RWPE2 (cell line): ENCODE measurements around the gene CNTNAP4.

Source experiments
- ATAC-seq: fragments of 200-7000 bp; cut with Tn5 transposase; 3 replicates; pipeline ENCODE4 v1.9.1; 2021; ENCODE audit warnings: low read depth
- DNase-seq: peaks from one replicate; pipeline ENCODE4 v3.0.0-alpha.2; 2020; ENCODE audit warnings: low spot score
- H3K27ac ChIP-seq: fragments of 450-650 bp; 2 replicates; pipeline ENCODE4 v1.5.1; 2017; ENCODE audit warnings: mild to moderate bottlenecking; ENCODE audit not compliant: poor library complexity, severe bottlenecking
- H3K27me3 ChIP-seq: fragments of 250-450 bp; sonication (Bioruptor Pico); 2 replicates; pipeline ENCODE4 v1.5.1; 2021; ENCODE audit warnings: mild to moderate bottlenecking, moderate library complexity; ENCODE audit not compliant: insufficient read depth, poor library complexity, severe bottlenecking
- H3K36me3 ChIP-seq: fragments of 250-450 bp; sonication (Bioruptor Pico); 2 replicates; pipeline ENCODE4 v1.5.1; 2020; ENCODE audit warnings: low read depth, mild to moderate bottlenecking, moderate library complexity
- H3K4me1 ChIP-seq: fragments of 250-450 bp; sonication (Bioruptor Pico); 2 replicates; pipeline ENCODE4 v1.5.1; 2021; ENCODE audit warnings: mild to moderate bottlenecking, moderate library complexity; ENCODE audit not compliant: insufficient read depth, poor library complexity, severe bottlenecking
- H3K4me3 ChIP-seq: fragments of 250-450 bp; sonication (Bioruptor Pico); 2 replicates; pipeline ENCODE4 v1.5.1; 2021; ENCODE audit warnings: mild to moderate bottlenecking, moderate library complexity; ENCODE audit not compliant: severe bottlenecking
- H3K9me3 ChIP-seq: fragments of 250-450 bp; sonication (Bioruptor Pico); 2 replicates; pipeline ENCODE4 v1.5.1; 2021; ENCODE audit warnings: mild to moderate bottlenecking, moderate library complexity; ENCODE audit not compliant: severe bottlenecking
- TF ChIP-seq, protein P1 (sequence below): fragments of 450-650 bp; IDR thresholded peaks from one replicate; pipeline ENCODE4 v1.5.1; 2017; ENCODE audit warnings: mild to moderate bottlenecking, moderate library complexity; ENCODE audit not compliant: poor library complexity, severe bottlenecking

CNTNAP4 gene

DNA sequence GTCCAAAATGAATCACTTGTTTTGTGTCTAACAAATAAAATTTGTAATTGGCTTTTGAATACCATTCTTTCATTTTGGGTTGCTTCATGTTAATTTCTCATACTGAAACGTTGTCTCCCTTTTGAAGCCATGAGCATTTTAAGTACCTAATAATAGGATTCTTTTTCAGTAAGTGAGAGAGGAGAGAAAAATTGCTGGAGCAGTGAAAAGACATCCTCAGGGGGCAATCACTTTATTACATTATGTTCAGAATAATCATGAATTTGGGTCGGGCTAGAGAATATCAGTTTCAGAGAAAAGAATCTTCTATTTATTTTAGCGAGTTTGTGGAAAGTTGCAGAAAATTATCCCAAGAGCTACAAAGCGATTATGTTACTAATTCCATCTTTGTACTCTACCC is 96.8 kb downstream of the CNTNAP4 start:
- no peak for DNase-seq
- ATAC-seq, result no peak
- H3K4me1 ChIP-seq, result no peaks in the 10 kb centered on the region
- peaks cover 6% of the 10 kb centered on the region for H3K27me3 ChIP-seq
- no peaks in the 10 kb centered on the region for H3K9me3 ChIP-seq
- TF ChIP-seq, protein P1, sequence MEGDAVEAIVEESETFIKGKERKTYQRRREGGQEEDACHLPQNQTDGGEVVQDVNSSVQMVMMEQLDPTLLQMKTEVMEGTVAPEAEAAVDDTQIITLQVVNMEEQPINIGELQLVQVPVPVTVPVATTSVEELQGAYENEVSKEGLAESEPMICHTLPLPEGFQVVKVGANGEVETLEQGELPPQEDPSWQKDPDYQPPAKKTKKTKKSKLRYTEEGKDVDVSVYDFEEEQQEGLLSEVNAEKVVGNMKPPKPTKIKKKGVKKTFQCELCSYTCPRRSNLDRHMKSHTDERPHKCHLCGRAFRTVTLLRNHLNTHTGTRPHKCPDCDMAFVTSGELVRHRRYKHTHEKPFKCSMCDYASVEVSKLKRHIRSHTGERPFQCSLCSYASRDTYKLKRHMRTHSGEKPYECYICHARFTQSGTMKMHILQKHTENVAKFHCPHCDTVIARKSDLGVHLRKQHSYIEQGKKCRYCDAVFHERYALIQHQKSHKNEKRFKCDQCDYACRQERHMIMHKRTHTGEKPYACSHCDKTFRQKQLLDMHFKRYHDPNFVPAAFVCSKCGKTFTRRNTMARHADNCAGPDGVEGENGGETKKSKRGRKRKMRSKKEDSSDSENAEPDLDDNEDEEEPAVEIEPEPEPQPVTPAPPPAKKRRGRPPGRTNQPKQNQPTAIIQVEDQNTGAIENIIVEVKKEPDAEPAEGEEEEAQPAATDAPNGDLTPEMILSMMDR, result no peak
- no peak overlapping the region for H3K27ac ChIP-seq
- no peaks in the 10 kb centered on the region for H3K36me3 ChIP-seq
- H3K4me3 ChIP-seq, result no peak overlapping the region

DNA sequence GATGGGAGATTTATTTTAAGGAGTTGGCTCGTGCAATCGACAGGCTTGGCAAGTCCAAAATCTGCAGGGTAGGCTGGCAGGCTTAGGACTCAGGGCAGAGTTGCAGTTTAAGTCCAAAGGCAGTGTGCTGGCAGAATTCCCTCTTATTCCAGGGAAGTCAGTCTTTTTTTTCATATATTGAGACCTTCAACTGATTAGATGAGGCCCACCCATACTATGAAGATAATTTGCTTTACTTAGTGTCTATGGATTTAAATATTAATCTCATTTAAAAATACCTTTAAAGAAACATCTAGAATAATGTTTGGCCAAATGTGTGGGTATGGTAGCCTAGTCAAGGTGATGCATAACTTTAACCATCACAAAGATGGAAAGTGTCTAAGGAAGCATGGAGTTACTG is 99.8 kb downstream of the CNTNAP4 start:
- ATAC-seq, result no peak
- Histone ChIP-seq H3K36me3 (no peaks in the 10 kb centered on the region), H3K9me3 (no peaks in the 10 kb centered on the region), H3K4me1 (no peaks in the 10 kb centered on the region), H3K27me3 (peaks cover 6% of the 10 kb centered on the region), H3K27ac (no peak overlapping the region), H3K4me3 (no peak overlapping the region)
- TF ChIP-seq, protein P1, result no peak
- no peak for DNase-seq

DNA sequence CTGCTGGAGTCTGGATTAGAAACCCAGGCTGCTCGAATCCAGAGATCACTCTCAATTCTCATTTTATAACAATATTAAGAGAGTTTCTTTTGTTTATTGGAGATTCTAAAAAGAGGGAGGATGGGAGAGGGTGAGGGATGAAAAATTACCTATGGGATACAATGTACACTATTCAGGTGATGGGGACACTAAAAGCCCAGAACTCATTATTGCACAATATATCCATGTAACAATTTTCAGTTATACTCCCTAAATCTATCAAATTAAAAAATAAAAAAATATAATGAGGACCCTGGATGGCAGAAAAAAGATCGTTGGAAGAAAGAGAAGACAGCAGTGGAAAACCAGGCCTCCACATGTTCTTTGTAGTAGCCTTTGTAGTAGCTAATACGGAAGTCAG is 100.8 kb downstream of the CNTNAP4 start:
- Histone ChIP-seq H3K27me3 (peaks cover 6% of the 10 kb centered on the region), H3K4me1 (no peaks in the 10 kb centered on the region), H3K4me3 (no peak overlapping the region), H3K27ac (no peak overlapping the region), H3K36me3 (no peaks in the 10 kb centered on the region), H3K9me3 (no peaks in the 10 kb centered on the region)
- DNase-seq (no peak), ATAC-seq (no peak)
- TF ChIP-seq, protein P1, result no peak

DNA sequence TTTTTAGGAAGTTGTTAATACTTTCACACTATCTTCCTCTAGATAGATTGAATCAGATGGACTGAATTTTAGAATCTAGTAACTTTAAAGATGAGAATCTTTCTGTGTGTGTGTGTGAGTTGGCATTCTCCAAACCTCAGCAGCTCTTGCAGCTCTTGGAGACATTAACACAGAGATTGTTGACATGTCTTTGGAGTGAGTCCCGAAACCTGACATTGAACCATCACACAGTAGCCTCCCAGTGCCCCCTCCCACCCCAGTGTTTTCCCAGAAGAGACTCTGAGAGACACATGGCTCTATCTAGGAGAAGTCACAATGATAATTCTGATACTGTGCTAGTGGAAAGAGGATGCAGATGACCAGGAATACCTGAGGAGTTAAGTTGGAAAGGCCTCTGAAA is 103.9 kb downstream of the CNTNAP4 start:
- ATAC-seq (no peak), DNase-seq (no peak)
- TF ChIP-seq, protein P1, result no peak
- no peak overlapping the region for H3K27ac ChIP-seq
- no peaks in the 10 kb centered on the region for H3K27me3 ChIP-seq
- H3K4me3 ChIP-seq, result no peak overlapping the region
- no peaks in the 10 kb centered on the region for H3K4me1 ChIP-seq
- H3K9me3 ChIP-seq, result no peaks in the 10 kb centered on the region
- H3K36me3 ChIP-seq, result no peaks in the 10 kb centered on the region

DNA sequence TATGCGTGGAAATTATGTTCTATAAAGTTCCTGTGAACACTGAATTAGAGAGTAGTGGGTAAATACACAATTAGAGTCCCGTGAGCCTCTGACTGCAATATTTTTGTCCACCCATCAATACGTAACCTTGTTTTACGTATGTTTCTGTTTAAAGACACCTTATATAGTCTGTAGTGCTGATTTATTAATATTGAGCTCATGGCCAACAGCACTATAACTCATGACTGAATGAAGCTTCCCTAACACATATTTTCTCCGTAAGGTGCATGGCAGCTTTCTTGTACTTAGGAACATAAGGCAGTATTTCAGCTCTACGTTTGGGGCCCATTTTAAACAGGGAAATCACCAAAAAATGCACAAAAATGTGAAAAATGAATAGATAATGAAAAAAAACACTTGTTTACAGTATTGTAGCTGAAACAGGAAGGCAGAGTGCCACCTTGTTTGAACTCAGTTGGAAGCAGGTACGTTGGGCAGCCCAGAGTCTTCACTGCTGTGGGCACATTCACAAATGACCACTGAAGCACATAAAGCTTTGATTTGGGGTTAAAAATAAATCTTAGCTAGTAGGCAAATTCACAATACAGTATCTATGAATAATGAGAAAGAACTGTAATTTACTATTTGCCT is 108.5 kb downstream of the CNTNAP4 start:
- Histone ChIP-seq H3K9me3 (no peaks in the 10 kb centered on the region), H3K4me3 (no peak overlapping the region), H3K27me3 (no peaks in the 10 kb centered on the region), H3K27ac (no peak overlapping the region), H3K36me3 (no peaks in the 10 kb centered on the region), H3K4me1 (no peaks in the 10 kb centered on the region)
- TF ChIP-seq, protein P1, result no peak
- DNase-seq (no peak), ATAC-seq (no peak)
